ENCODE data around the gene ZNF649.

GRCh38 chr19:51916167-51916566 lies 11.3 kb upstream of the ZNF649 start:
- TF ChIP-seq CTCF (IDR thresholded peaks at IDR 0.05 in 8 of 11, conservative IDR thresholded peaks at IDR 0.05 in 3 of 11): no peak
- no peak for TF ChIP-seq POLR2A (IDR thresholded peaks at IDR 0.05)
